Measurements from ENCODE around the gene RECQL5. TPM values are rescaled to one million over a fixed set of nuclear protein-coding genes. Genes with fewer than 3 reads are reported as not detected.

The RECQL5 gene
- total RNA-seq, 4 donors from 2014 or later = 5.3 to 17.5 (median 7.4) TPM

DNA sequence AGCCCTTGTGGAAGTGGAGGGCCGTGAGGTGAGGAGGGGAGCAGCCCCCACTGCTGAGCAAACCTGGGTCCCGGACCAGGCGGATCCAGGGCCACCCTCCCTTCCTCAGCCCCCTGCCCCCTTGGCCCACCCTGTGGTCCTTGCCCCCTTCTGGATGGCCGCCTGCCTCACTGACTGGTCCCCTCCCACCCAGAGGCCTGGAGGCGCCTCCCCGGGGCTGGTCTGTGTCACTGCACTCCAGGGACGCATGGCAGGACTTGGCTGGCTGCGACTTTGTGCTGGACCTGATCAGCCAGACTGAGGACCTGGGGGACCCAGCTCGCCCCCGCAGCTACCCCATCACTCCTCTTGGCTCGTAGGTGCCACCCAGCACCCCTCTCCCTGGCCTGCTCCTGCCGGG lies 52.9 kb downstream of the RECQL5 start:
- intact Hi-C loops (cut with DNase I; ENCODE audit: low total_unique reads) (no loop called here), in situ Hi-C loops (cut with MboI; ENCODE audit: low sequenced_read_pairs in 4 of 4) (no loop called here)
- TF ChIP-seq POLR2A (IDR thresholded peaks at IDR 0.05) = no peak
- TF ChIP-seq, protein P1, sequence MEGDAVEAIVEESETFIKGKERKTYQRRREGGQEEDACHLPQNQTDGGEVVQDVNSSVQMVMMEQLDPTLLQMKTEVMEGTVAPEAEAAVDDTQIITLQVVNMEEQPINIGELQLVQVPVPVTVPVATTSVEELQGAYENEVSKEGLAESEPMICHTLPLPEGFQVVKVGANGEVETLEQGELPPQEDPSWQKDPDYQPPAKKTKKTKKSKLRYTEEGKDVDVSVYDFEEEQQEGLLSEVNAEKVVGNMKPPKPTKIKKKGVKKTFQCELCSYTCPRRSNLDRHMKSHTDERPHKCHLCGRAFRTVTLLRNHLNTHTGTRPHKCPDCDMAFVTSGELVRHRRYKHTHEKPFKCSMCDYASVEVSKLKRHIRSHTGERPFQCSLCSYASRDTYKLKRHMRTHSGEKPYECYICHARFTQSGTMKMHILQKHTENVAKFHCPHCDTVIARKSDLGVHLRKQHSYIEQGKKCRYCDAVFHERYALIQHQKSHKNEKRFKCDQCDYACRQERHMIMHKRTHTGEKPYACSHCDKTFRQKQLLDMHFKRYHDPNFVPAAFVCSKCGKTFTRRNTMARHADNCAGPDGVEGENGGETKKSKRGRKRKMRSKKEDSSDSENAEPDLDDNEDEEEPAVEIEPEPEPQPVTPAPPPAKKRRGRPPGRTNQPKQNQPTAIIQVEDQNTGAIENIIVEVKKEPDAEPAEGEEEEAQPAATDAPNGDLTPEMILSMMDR (IDR thresholded peaks at IDR 0.05 in 4 of 5, conservative IDR thresholded peaks at IDR 0.05 in 1 of 5) = no peak
- Histone ChIP-seq H3K27ac (no peak overlapping the region), H3K4me3 (no peak overlapping the region), H3K36me3 (peaks cover 0 to 6% of the 10 kb centered on the region in 2 donors), H3K27me3 (no peaks in the 10 kb centered on the region), H3K9me3 (no peaks in the 10 kb centered on the region), H3K4me1 (no peaks in the 10 kb centered on the region)
- DNase-seq (no peak), ATAC-seq (no peak)

DNA sequence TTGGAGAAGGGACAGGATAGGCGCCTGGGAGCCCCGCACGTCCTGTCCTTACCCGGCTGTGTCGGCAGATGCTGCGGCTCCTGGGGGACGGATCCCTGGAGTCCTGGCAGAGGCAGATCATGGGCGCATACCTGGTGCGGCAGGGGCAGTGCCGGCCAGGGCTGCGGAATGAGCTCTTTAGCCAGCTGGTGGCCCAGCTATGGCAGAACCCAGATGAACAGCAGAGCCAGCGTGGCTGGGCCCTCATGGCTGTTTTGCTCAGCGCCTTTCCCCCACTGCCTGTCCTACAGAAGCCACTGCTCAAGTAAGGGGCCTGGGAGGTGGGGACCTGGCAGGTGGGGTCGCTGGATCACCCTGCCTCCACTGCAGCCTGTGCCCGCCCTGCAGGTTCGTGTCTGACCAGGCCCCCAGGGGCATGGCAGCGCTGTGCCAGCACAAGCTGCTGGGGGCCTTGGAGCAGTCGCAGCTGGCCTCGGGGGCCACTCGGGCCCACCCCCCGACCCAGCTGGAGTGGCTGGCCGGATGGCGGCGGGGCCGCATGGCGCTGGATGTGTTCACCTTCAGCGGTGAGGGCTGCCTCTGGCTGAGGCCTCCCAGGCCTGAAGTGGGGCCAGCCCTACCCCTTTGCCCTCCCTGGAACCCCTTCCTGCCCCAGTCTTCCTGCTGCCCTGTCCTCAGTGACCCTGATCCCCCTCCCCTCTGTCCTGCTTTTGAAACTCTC lies 53.9 kb downstream of the RECQL5 start:
- TF ChIP-seq, protein P1 (IDR thresholded peaks at IDR 0.05 in 4 of 5, conservative IDR thresholded peaks at IDR 0.05 in 1 of 5) = no peak
- no peak for TF ChIP-seq POLR2A (IDR thresholded peaks at IDR 0.05)
- in situ Hi-C loops (cut with MboI; ENCODE audit: low sequenced_read_pairs in 4 of 4) = no loop called here
- no peak overlapping the region for H3K27ac ChIP-seq
- intact Hi-C loops (cut with DNase I; ENCODE audit: low total_unique reads) = no loop called here
- H3K4me1 ChIP-seq = no peaks in the 10 kb centered on the region
- ATAC-seq (no peak), DNase-seq (no peak)
- H3K27me3 ChIP-seq = no peaks in the 10 kb centered on the region
- H3K4me3 ChIP-seq = no peak overlapping the region
- H3K9me3 ChIP-seq = no peaks in the 10 kb centered on the region
- H3K36me3 ChIP-seq = peaks cover 0 to 6% of the 10 kb centered on the region in 2 donors

DNA sequence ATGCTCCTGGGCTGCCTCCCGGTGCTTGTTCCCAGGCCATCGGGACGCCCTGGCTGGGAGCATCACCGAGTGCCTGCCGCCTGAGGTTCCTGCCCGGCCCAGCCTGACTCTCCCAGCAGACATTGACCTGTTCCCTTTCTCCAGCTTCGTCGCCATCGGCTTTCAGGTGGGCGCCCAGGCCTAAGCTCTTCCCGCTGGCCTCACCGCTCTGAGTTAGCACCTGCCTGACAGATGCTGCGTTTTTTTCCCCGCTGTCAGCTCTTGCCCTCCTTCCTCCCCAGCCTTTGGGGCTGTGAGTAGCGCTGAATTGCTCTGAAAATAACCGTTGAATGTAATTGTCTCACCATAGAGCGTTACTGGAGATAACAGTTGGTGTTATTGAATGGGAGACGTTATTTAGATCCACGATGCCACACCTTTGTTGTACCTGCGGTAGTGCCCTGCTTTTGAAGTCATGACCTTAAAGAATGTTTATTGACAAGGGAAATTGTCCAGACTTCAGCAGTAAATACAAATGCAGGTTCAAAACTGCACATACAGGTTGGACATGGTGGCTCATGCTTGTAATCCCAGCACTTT lies 55.0 kb downstream of the RECQL5 start:
- in situ Hi-C loops (cut with MboI; ENCODE audit: low sequenced_read_pairs in 4 of 4) (no loop called here), intact Hi-C loops (cut with DNase I; ENCODE audit: low total_unique reads) (no loop called here)
- H3K9me3 ChIP-seq = no peaks in the 10 kb centered on the region
- no peak overlapping the region for H3K27ac ChIP-seq
- peaks cover 0 to 6% of the 10 kb centered on the region in 2 donors for H3K36me3 ChIP-seq
- H3K4me3 ChIP-seq = no peak overlapping the region
- TF ChIP-seq, protein P1 (IDR thresholded peaks at IDR 0.05 in 4 of 5, conservative IDR thresholded peaks at IDR 0.05 in 1 of 5) = no peak
- no peak for TF ChIP-seq POLR2A (IDR thresholded peaks at IDR 0.05)
- H3K4me1 ChIP-seq = no peaks in the 10 kb centered on the region
- no peaks in the 10 kb centered on the region for H3K27me3 ChIP-seq
- DNase-seq (no peak), ATAC-seq (no peak)

DNA sequence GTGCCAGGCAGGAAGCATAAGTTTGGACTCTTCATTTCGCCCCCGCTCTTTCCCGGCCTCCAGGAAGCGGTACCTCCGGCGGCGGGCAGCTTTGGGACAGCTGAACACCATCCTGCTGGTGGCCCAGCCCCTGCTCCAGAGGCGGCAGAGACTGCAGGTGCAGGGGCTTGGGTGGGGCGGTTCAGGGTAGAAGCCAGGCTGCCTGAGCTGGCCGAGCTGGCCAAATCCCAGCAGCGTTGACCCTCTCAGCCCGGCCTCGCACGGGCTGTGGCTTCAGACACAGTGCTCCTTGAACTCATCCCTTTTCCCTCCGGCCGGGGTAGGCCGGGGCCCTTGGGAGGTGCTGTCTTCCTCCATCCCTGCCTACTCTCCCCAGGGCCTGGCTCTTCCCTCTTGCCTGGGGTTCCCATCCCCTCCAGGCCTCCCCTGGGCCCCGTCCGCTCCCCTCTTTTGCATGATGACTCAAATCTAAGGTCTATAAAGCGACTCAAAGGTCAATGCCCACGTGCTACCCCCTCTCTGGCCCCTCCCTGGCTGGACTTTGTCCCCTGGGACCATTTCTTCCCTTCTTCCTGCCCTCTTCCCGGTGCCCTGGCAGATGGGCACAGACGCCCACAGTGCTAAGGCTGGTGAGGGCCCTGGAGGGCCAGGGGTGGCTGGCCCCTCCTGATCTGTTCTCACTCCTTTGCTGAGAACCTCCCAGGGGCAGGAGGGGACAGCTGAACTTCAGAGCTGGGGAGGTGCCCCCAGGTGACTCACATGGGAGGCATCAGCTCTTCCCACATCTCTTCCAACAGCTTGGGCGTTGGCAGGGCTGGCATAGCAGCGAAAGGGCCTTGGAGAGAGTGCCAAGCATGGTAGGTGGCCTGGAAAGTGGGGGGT lies 56.6 kb downstream of the RECQL5 start:
- intact Hi-C loops (cut with DNase I; ENCODE audit: low total_unique reads) = no loop called here
- Histone ChIP-seq H3K4me3 (no peak overlapping the region), H3K4me1 (no peaks in the 10 kb centered on the region), H3K27me3 (no peaks in the 10 kb centered on the region), H3K36me3 (no peaks in the 10 kb centered on the region), H3K27ac (no peak overlapping the region), H3K9me3 (no peaks in the 10 kb centered on the region)
- DNase-seq (no peak), ATAC-seq (no peak)
- TF ChIP-seq, protein P1 (IDR thresholded peaks at IDR 0.05 in 4 of 5, conservative IDR thresholded peaks at IDR 0.05 in 1 of 5) = no peak
- TF ChIP-seq POLR2A (IDR thresholded peaks at IDR 0.05) = no peak
- in situ Hi-C loops (cut with MboI; ENCODE audit: low sequenced_read_pairs in 4 of 4) = no loop called here
